Ovary (tissue), 9 donors: Measurements from ENCODE around the gene PMIS2. TPM values are rescaled to one million over a fixed set of nuclear protein-coding genes. Genes with fewer than 3 reads are reported as not detected.

ENCODE experiments used
- DNase-seq, 5 donors: peaks; one replicate each; pipeline ENCODE4 v3.0.0-alpha.2; 2019 to 2020
- H3K27ac ChIP-seq, 2 donors: fragments of 200-600 bp; one replicate each; pipeline versions ENCODE4 v1.5.1 to v1.8.0; 2019 to 2022
- H3K27me3 ChIP-seq: fragments of 200-600 bp; one replicate; pipeline ENCODE4 v1.8.0; 2022
- H3K36me3 ChIP-seq: fragments of 200-600 bp; sonication (generic); one replicate; pipeline ENCODE4 v1.5.1; 2019
- H3K4me1 ChIP-seq: one replicate; pipeline ENCODE4 v1.8.1; 2013; ENCODE audit warnings: mild to moderate bottlenecking, moderate library complexity; ENCODE audit not compliant: insufficient read depth
- H3K4me3 ChIP-seq: fragments of 200-600 bp; sonication (generic); one replicate; pipeline ENCODE4 v1.5.1; 2017
- H3K9me3 ChIP-seq, 2 donors: fragments of 200-600 bp in 1 of 2; sonication (generic) in 1 of 2; one replicate each; pipeline versions ENCODE4 v1.5.1 to v1.8.1; 2013 to 2019; ENCODE audit warnings: mild to moderate bottlenecking in 1 of 2, moderate library complexity in 1 of 2
- EP300 ChIP-seq: sonication (generic); formaldehyde crosslinking; IDR thresholded peaks from one replicate; pipeline ENCODE4 v1.6.1; 2017; ENCODE audit warnings: antibody characterized with exemption
- POLR2A ChIP-seq: fragments of 450-650 bp; IDR thresholded peaks from one replicate; pipeline ENCODE4 v1.6.1; 2017; ENCODE audit warnings: antibody characterized with exemption, mild to moderate bottlenecking, moderate library complexity
- WGBS, 3 donors: extraction: QIAGEN DNeasy Blood & Tissue Kit in 1 of 3; methylation state at CpG; one replicate each; pipeline versions ENCODE4 v1.1.5 to v1.1.7; 2013 to 2017; 5-methylcytosine and 5-hydroxymethylcytosine counted together
- intact Hi-C, 4 donors: fragments of 100-400 bp; cut with DNase I; formaldehyde crosslinking; loops; one replicate each; pipeline versions ENCODE4 v1.11.0 to v1.15.1; 2022 to 2023
- polyA plus RNA-seq, 2 donors: library from polyadenylated mRNA; stranded (reverse); fragments of 200-250 nt in 1 of 2; fragments of 350-450 nt in 1 of 2; fragmentation: Illumina TruSeq in 1 of 2; extraction: RNeasy Lipid Tissue Mini Kit (QIAGEN cat#74804) in 1 of 2; gene quantifications; one replicate each; pipeline ENCODE4 v1.2.3, GENCODE V29; 2013 to 2014
- total RNA-seq, 7 donors: library from RNA; depleted of rRNA in 2 of 7; stranded (reverse); fragments of >200 nt in 2 of 7; fragmentation: NEBNext Ultra II Directional in 3 of 7; extraction: Animal tissue kit (Norgen Biotek cat#: 25700) in 3 of 7; gene quantifications; one replicate each; pipeline versions ENCODE4 v1.1.0 to v1.2.4, GENCODE V29; 2016 to 2023
- TF ChIP-seq, protein P1 (sequence below), 3 donors: fragments of 450-650 bp in 2 of 3; fragments of 200-600 bp in 1 of 3; IDR thresholded peaks; one replicate each; pipeline versions ENCODE4 v1.5.1 to v1.8.0; 2016 to 2022; ENCODE audit warnings: antibody characterized with exemption in 3 of 3, mild to moderate bottlenecking in 1 of 3
- donor health status: DM: no; HTN: no; CAD: no; lungs with moderate emphysema.
- donor health status: DM: no; HTN: no; CAD: no.
- donor health status: Bipolar disorder and iron deficiency.
- donor health status: DM: yes; HTN: yes; CAD: no.
- donor health status: DM: no; HTN: no; CAD: no.
- donor health status: DM: yes; HTN: yes; CAD: no.

The PMIS2 gene
- total and polyA plus RNA-seq, 9 donors, result not detected

DNA sequence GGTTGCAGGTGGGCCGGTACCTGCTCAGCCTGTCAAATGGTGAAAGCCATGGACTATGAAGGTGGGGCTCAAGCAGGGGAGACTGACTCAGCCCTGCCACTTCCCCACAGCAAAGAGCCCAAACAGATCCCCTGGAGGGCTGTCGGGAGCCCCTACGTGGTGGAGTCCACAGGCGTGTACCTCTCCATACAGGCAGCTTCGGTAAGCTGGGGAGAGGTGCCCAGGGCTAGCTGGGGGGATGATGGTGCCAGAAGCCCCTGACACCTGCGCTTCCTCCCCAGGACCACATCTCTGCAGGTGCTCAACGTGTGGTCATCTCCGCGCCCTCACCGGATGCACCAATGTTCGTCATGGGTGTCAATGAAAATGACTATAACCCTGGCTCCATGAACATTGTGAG, 43.8 kb upstream of the PMIS2 start:
- DNase-seq, result no peak
- Histone ChIP-seq H3K27ac (no peak overlapping the region), H3K4me1 (peaks cover 15% of the 10 kb centered on the region), H3K27me3 (no peaks in the 10 kb centered on the region), H3K36me3 (no peaks in the 10 kb centered on the region), H3K9me3 (no peaks in the 10 kb centered on the region), H3K4me3 (no peak overlapping the region)
- WGBS, 3 donors, result 87 to 93% (median 91%) methylated on average over 11 of the region's 11 CpGs
- intact Hi-C loops, result loop anchor here in 1 of 4 donors (10.0 kb wide), 1 partner anchor 73 kb away; the partner anchor contains the start of gene HAUS5
- no peak for TF ChIP-seq EP300
- TF ChIP-seq, protein P1, sequence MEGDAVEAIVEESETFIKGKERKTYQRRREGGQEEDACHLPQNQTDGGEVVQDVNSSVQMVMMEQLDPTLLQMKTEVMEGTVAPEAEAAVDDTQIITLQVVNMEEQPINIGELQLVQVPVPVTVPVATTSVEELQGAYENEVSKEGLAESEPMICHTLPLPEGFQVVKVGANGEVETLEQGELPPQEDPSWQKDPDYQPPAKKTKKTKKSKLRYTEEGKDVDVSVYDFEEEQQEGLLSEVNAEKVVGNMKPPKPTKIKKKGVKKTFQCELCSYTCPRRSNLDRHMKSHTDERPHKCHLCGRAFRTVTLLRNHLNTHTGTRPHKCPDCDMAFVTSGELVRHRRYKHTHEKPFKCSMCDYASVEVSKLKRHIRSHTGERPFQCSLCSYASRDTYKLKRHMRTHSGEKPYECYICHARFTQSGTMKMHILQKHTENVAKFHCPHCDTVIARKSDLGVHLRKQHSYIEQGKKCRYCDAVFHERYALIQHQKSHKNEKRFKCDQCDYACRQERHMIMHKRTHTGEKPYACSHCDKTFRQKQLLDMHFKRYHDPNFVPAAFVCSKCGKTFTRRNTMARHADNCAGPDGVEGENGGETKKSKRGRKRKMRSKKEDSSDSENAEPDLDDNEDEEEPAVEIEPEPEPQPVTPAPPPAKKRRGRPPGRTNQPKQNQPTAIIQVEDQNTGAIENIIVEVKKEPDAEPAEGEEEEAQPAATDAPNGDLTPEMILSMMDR (IDR thresholded peaks at IDR 0.05), result no peak
- no peak for TF ChIP-seq POLR2A

DNA sequence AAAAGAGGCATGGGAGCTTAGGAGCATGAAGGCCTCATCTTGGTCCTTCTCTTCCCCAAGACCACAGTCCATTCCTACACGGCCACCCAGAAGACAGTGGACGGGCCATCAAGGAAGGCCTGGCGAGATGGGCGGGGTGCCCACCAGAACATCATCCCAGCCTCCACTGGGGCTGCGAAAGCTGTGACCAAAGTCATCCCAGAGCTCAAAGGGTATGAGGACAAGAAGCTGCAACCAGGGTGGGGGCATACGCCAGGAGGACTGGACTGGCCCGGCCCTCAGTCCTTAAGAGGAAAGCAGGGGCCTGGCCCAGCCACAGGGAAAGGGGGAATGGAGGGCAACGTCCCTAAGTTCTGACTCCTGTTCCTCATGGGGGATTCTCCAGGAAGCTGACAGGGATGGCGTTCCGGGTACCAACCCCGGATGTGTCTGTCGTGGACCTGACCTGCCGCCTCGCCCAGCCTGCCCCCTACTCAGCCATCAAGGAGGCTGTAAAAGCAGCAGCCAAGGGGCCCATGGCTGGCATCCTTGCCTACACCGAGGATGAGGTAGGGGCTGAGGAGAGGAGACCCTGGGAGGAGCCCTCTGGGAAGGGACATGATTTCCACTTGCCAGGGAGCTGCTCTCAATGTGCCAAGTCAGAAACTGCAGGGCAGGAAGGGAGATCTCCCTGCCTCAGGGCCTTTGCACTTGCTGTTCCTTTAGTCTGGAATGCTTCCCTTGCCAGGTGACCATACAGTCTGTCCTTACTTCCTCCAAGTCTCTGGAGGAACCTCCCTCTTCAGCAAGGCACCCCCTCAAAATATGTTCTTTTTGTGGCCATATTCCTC, 42.5 kb upstream of the PMIS2 start:
- Histone ChIP-seq H3K27me3 (no peaks in the 10 kb centered on the region), H3K4me1 (peaks cover 15% of the 10 kb centered on the region), H3K9me3 (no peaks in the 10 kb centered on the region), H3K36me3 (no peaks in the 10 kb centered on the region), H3K4me3 (no peak overlapping the region), H3K27ac (no peak overlapping the region)
- no peak for DNase-seq
- TF ChIP-seq POLR2A (no peak), EP300 (no peak)
- TF ChIP-seq, protein P1 (IDR thresholded peaks at IDR 0.05), result no peak
- intact Hi-C loops, result loop anchor here in 1 of 4 donors (10.0 kb wide), 1 partner anchor 71 kb away; the partner anchor contains the start of gene HAUS5
- WGBS, 3 donors, result 91 to 96% (median 94%) methylated on average over 14 to 15 of the region's 15 CpGs

DNA sequence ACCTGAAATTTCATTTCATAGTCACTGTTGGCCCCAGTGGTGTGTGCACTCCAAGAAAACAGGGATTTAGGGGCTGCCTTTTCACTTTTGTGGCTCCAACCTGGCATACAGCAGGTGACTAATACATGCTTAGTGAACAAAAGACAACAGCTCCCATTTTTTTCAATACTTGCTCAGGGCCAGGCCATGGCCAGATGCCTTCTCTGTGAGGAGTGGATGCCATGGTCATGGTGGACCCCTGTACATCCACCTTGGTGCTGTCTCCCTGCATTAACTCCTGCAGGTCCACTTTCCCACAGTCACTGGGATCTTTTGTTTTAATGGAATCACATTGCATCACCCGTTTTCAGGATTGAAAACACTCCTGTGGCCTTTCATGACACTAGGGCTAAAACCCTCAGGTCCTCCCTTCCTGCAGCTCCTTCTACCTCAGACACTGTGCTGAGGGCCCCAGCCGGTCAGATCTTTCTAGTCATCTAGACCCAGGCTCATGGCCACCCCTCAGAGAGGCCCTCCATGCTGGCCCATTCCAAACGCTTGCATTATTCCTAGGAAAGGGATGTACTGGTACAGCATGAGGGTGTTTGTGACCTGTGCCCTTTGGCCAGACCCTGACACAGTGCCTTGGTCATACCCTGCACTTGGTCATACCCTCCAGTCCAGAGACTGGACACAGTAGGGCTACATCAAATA, 41.7 kb upstream of the PMIS2 start:
- TF ChIP-seq POLR2A (no peak), EP300 (no peak)
- TF ChIP-seq, protein P1 (IDR thresholded peaks at IDR 0.05), result no peak
- Histone ChIP-seq H3K27me3 (no peaks in the 10 kb centered on the region), H3K4me3 (peak overlapping the region; percentile 72), H3K36me3 (no peaks in the 10 kb centered on the region), H3K9me3 (no peaks in the 10 kb centered on the region), H3K27ac (no peak overlapping the region), H3K4me1 (peaks cover 15% of the 10 kb centered on the region)
- no peak for DNase-seq
- intact Hi-C loops, result loop anchor here in 1 of 4 donors (10.0 kb wide), 1 partner anchor 71 kb away; the partner anchor contains the start of gene HAUS5
- WGBS, 3 donors, result 60 to 68% (median 61%) methylated on average over 3 of the region's 3 CpGs

- no peaks in the 10 kb centered on the region for H3K36me3 ChIP-seq
- intact Hi-C loops, result loop anchor here in 2 of 4 donors (5.0 to 10.0 kb wide), 2 partner anchors 70 to 172 kb away; partner anchors contain the start of genes KMT2B (in 2 of the 2) and HAUS5 (in 1 of the 2)
- no peaks in the 10 kb centered on the region for H3K9me3 ChIP-seq
- no peak for TF ChIP-seq EP300
- TF ChIP-seq, protein P1 (IDR thresholded peaks at IDR 0.05), result no peak
- peak; percentile 58 for TF ChIP-seq POLR2A
- H3K4me1 ChIP-seq, result peaks cover 10% of the 10 kb centered on the region
- no peaks in the 10 kb centered on the region for H3K27me3 ChIP-seq
- peak within 1 kb of the TSS; percentile 44 to 53 for H3K27ac ChIP-seq
- peak within 1 kb of the TSS; percentile 72 for H3K4me3 ChIP-seq
- 0 to 1% (median 0%) methylated on average over 80 to 85 of the region's 85 CpGs for WGBS, 3 donors
- DNase-seq, result peak; percentile 93 to 96 (median 95)
Measured at GRCh38 chr19:35545001-35545854, 40.7 kb upstream of the PMIS2 start, which contains the start of gene TMEM147. TMEM147 (plus strand) TSS chr19:35545626; CDS start chr19:35545740, 114 bp downstream.
